HAP-1 (cell line): ENCODE data around the gene GBX1.

Source experiments
- DNase-seq, 2 experiments: peaks; one replicate each; pipeline ENCODE4 v3.0.0-alpha.2; 2016 to 2020; ENCODE audit warnings: low spot score in 2 of 2
- H3K27me3 ChIP-seq: fragments of 250-450 bp; sonication (Bioruptor Pico); 2 replicates; pipeline ENCODE4 v1.5.1; 2020; ENCODE audit warnings: low read depth, mild to moderate bottlenecking, moderate library complexity
- H3K36me3 ChIP-seq: fragments of 250-450 bp; sonication (Bioruptor Pico); replicated peaks from 2 replicates; pipeline ENCODE4 v1.5.1; 2020; ENCODE audit warnings: mild to moderate bottlenecking
- H3K4me1 ChIP-seq: fragments of 250-450 bp; sonication (Bioruptor Pico); 2 replicates; pipeline ENCODE4 v1.5.1; 2020; ENCODE audit warnings: mild to moderate bottlenecking
- H3K4me3 ChIP-seq: fragments of 250-450 bp; sonication (Bioruptor Pico); 2 replicates; pipeline ENCODE4 v1.5.1; 2020; ENCODE audit warnings: mild to moderate bottlenecking, moderate library complexity
- H3K9me3 ChIP-seq: fragments of 250-450 bp; sonication (Bioruptor Pico); 2 replicates; pipeline ENCODE4 v1.5.1; 2020; ENCODE audit warnings: mild to moderate bottlenecking, moderate library complexity
- in situ Hi-C: fragments of 300-500 bp; cut with MboI; formaldehyde crosslinking; loops from 3 replicates; pipeline ENCODE4 v1.14.3; 2020; ENCODE audit warnings: low sequenced_read_pairs, inconsistent platforms, mixed read lengths

The GBX1 gene

GRCh38 chr7:151167197-151167961, at the start of gene GBX1:
TSS of gene GBX1 (minus strand) at chr7:151167694. CDS start at chr7:151167548, 146 bp downstream.
- peaks cover 40% of the 10 kb centered on the region for H3K27me3 ChIP-seq
- H3K9me3 ChIP-seq = no peaks in the 10 kb centered on the region
- in situ Hi-C loops = no loop called here
- peak in 1 of 2 experiments; percentile 70 for DNase-seq
- no peaks in the 10 kb centered on the region for H3K4me1 ChIP-seq
- no peaks in the 10 kb centered on the region for H3K36me3 ChIP-seq
- peak within 1 kb of the TSS; percentile 41 for H3K4me3 ChIP-seq

GRCh38 chr7:151215396-151215795, 47.9 kb upstream of the GBX1 start:
- in situ Hi-C loops = no loop called here

GRCh38 chr7:151213826-151214225, 46.3 kb upstream of the GBX1 start:
- H3K4me3 ChIP-seq = no peak overlapping the region
- no peak for DNase-seq
- no peaks in the 10 kb centered on the region for H3K27me3 ChIP-seq
- no peaks in the 10 kb centered on the region for H3K9me3 ChIP-seq
- no peaks in the 10 kb centered on the region for H3K4me1 ChIP-seq
- H3K36me3 ChIP-seq = peaks cover 61% of the 10 kb centered on the region
- in situ Hi-C loops = no loop called here

More at GRCh38 chr7:151215396-151215795, 47.9 kb upstream of the GBX1 start:
- H3K4me1 ChIP-seq = no peaks in the 10 kb centered on the region
- no peaks in the 10 kb centered on the region for H3K27me3 ChIP-seq
- no peak for DNase-seq
- H3K4me3 ChIP-seq = no peak overlapping the region
- H3K9me3 ChIP-seq = no peaks in the 10 kb centered on the region
- peaks cover 73% of the 10 kb centered on the region for H3K36me3 ChIP-seq

DNA sequence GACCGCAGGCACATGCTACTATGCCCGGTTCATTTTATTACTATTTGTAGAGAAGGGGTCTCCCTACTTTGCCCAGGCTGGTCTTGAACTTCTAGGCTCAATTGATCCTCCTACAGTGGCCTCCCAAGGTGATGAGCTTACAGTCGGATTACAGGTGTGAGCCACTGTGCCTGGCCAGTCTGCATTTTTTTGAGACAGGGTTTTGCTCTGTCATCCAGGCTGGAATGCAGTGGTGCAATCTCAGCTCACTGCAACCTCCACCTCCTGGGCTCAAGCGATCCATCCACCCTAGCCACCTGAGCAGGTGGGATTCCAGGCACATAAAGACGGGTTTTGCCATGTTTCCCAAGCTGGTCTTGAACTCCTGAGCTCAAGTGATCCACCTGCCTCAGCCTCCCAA, 45.1 kb upstream of the GBX1 start:
- no peaks in the 10 kb centered on the region for H3K4me1 ChIP-seq
- H3K36me3 ChIP-seq = peaks cover 49% of the 10 kb centered on the region
- no peak overlapping the region for H3K4me3 ChIP-seq
- H3K9me3 ChIP-seq = no peaks in the 10 kb centered on the region
- in situ Hi-C loops = no loop called here
- DNase-seq = no peak
- H3K27me3 ChIP-seq = no peaks in the 10 kb centered on the region

- Histone ChIP-seq H3K27me3 (0 out of 2 replicates have a peak, but pooled peaks cover 3% of the 10 kb centered on the region), H3K4me1 (no peaks in the 10 kb centered on the region), H3K4me3 (no peak overlapping the region), H3K9me3 (no peaks in the 10 kb centered on the region), H3K36me3 (peaks cover 38% of the 10 kb centered on the region)
- DNase-seq = no peak
- in situ Hi-C loops = no loop called here
Observed at GRCh38 chr7:151211155-151211772, 43.8 kb upstream of the GBX1 start.

GRCh38 chr7:151210087-151210854, 42.8 kb upstream of the GBX1 start, which contains the start of gene H2BK1:
TSS of gene H2BK1 (minus strand) at chr7:151210488. CDS start at chr7:151210318, 170 bp downstream.
- no peak for DNase-seq
- no peaks in the 10 kb centered on the region for H3K4me1 ChIP-seq
- H3K27me3 ChIP-seq = peaks cover 8% of the 10 kb centered on the region; the same call in 1 of the 2 replicates
- H3K9me3 ChIP-seq = no peaks in the 10 kb centered on the region
- H3K4me3 ChIP-seq = no peak within 1 kb of the TSS
- peaks cover 28% of the 10 kb centered on the region for H3K36me3 ChIP-seq
- in situ Hi-C loops = no loop called here

DNA sequence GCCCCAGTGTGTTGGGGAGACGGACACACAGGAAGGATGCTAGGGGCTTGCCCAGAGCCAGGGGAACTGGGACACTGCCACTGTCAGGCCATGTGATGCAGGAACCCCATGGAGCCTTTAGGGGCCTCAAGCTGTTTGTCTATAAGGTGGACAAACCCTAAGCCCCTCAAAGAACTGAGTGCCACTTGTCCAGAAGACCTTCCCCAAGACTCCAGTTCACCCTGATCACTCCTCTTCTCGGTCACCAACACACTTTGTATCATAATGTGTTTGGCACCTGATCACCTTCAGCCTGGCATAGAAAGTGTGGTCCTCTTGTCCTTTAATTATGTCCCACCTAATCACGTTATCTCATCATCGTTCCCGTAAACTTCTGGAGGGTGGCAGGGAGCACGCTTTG, 42.1 kb upstream of the GBX1 start:
- Histone ChIP-seq H3K4me1 (no peaks in the 10 kb centered on the region), H3K9me3 (no peaks in the 10 kb centered on the region), H3K4me3 (no peak overlapping the region), H3K27me3 (peaks cover 13% of the 10 kb centered on the region; the same call in 1 of the 2 replicates), H3K36me3 (peaks cover 21% of the 10 kb centered on the region)
- DNase-seq = no peak
- in situ Hi-C loops = no loop called here

DNA sequence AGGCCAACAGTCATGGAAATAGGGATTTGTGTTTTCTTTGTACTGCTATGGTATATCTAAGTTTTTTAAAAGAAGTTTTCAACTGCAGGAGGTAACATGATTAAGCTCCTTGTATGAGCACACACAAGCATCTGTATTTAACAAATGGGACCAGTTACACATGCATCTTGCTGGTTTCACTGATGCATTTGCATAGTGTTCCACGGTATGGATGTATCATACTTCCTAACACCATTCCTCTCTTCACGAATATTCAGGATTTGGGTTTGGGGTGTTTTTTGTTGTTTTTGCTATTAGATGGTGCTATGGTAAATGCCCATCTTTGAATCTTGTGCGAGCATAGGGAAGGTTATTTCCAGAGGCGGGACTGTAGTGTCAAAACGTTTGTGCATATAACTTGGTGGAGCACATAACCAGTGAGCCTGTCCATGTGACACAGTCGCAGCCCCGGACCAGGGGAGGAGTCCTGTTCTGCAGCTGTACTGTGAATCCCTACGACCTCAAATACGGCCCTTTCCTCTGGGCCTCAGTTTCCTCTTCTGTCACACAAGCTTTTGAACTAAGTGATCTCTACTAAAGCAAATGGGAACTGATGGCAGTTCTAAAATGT, 40.9 kb upstream of the GBX1 start:
- no peak for DNase-seq
- Histone ChIP-seq H3K4me3 (no peak overlapping the region), H3K36me3 (peaks cover 9% of the 10 kb centered on the region), H3K4me1 (no peaks in the 10 kb centered on the region), H3K27me3 (peaks cover 19% of the 10 kb centered on the region; the same call in 1 of the 2 replicates), H3K9me3 (no peaks in the 10 kb centered on the region)
- in situ Hi-C loops = no loop called here

DNA sequence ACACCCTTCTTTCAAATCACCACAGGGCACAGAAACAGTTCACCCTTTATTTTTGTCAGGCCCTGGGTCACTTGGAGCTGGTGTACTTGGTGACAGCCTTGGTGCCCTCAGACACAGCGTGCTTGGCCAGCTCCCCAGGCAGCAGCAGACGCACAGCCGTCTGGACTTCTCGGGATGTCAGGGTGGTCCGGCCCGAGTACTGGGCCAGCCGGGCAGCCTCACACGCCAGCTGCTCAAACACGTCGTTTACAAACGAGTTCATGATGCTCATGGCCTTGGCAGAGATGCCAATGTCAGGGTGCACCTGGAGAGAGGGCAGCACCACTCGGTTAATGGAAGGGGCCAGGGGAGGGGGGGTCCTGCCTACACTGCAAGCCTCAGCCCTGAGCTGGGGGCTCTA, 40.3 kb upstream of the GBX1 start:
- no peaks in the 10 kb centered on the region for H3K9me3 ChIP-seq
- H3K4me3 ChIP-seq = no peak overlapping the region
- peaks cover 4% of the 10 kb centered on the region for H3K36me3 ChIP-seq
- no peak for DNase-seq
- no peaks in the 10 kb centered on the region for H3K4me1 ChIP-seq
- H3K27me3 ChIP-seq = peaks cover 21% of the 10 kb centered on the region; the same call in 1 of the 2 replicates
- in situ Hi-C loops = no loop called here

GRCh38 chr7:151207315-151207714, 39.8 kb upstream of the GBX1 start:
- Histone ChIP-seq H3K36me3 (peaks cover under 1% of the 10 kb centered on the region; the same call in 1 of the 2 replicates), H3K4me1 (no peaks in the 10 kb centered on the region), H3K27me3 (peaks cover 26% of the 10 kb centered on the region; the same call in 1 of the 2 replicates), H3K9me3 (no peaks in the 10 kb centered on the region), H3K4me3 (no peak overlapping the region)
- in situ Hi-C loops = no loop called here
- no peak for DNase-seq

- in situ Hi-C loops = no loop called here
- Histone ChIP-seq H3K27me3 (peaks cover 30% of the 10 kb centered on the region), H3K4me1 (no peaks in the 10 kb centered on the region), H3K9me3 (no peaks in the 10 kb centered on the region), H3K4me3 (no peak overlapping the region), H3K36me3 (no peaks in the 10 kb centered on the region)
- DNase-seq = no peak
Observed at GRCh38 chr7:151206914-151207313, 39.4 kb upstream of the GBX1 start.

DNA sequence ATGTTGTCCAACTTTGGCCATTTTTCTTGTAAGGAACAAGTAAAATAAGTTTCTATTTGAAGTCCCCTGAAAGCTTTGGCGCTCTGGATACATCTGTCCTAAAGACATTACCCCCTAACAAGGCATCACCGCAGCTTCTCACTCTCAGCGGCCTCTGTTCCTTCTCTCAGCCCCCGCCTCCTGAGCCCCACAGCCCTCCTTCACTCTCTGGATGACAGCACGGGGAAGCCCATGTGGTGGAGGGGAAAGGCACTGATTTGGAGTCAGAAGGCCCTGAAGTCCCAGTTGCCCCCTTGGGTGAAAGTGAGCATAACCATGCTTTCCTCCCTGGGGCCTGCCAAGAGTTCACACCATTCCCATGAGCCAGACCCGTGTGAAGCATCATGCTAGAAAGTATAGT, 38.2 kb upstream of the GBX1 start:
- no peaks in the 10 kb centered on the region for H3K36me3 ChIP-seq
- H3K27me3 ChIP-seq = peaks cover 37% of the 10 kb centered on the region
- no peaks in the 10 kb centered on the region for H3K9me3 ChIP-seq
- in situ Hi-C loops = no loop called here
- no peak for DNase-seq
- H3K4me1 ChIP-seq = no peaks in the 10 kb centered on the region
- no peak overlapping the region for H3K4me3 ChIP-seq

DNA sequence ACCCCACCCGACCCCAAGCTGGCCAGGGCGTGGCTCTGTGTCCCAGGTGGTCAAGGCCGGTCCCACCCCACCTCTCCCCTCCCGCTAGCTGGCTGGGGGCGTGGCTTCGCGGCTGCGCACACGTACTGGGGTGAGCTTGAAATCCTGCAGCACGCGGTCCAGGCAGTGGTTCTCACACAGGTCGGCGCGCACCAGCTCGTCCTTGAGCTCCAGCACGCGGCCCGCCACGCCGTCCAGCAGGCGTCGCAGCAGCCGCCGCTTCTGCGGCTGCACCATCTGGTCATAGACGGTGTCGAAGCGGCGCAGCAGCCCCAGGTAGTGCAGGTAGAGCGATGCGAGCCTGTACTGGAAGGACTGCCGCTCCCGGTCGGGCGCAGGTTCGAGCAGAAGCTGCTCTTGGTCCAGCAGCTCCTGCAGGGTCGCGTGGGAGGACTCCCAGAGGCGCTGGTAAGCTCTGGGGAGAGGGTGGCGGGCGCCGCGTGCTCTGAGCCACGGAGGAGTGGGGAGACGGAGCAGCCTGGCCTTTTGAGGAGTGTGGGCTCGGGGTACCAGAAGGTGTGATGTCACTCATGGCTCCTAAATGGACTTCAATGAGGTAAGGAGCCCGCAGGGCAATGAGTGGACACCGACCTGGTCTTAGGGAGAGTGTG, 37.0 kb upstream of the GBX1 start:
- in situ Hi-C loops = no loop called here
- H3K27me3 ChIP-seq = peaks cover 37% of the 10 kb centered on the region
- no peak for DNase-seq

More for the DNA sequence above, 37.0 kb upstream of the GBX1 start:
- Histone ChIP-seq H3K36me3 (no peaks in the 10 kb centered on the region), H3K9me3 (no peaks in the 10 kb centered on the region), H3K4me1 (no peaks in the 10 kb centered on the region), H3K4me3 (no peak overlapping the region)
